HepG2 (cell line): Measurements from ENCODE around the gene POGLUT2. TPM values are rescaled to one million over a fixed set of nuclear protein-coding genes. Genes with fewer than 3 reads are reported as not detected.

Experiments used
- ATAC-seq: fragments of 200-7000 bp; cut with Tn5 transposase; 3 replicates; pipeline ENCODE4 v1.9.1; 2020; ENCODE audit warnings: mild to moderate bottlenecking, moderate library complexity
- BruUV-seq: library from RNA; stranded (reverse); fragments of 400-500 nt; replicated peaks from 2 replicates; lab custom pipeline; 2021; lab: Mats Ljungman, UMichigan
- CTCF ChIA-PET: fragments of 300-600 bp; formaldehyde crosslinking; extraction: SDS; loops from one replicate; lab custom pipeline; 2021; ENCODE audit warnings: low total read pairs, inconsistent platforms, low intra/inter-chr PET ratio; lab: Yijun Ruan, JAX
- POLR2A ChIA-PET: fragments of 350-600 bp; sonication (Branson Sonifier 250); formaldehyde crosslinking; loops from one replicate; lab custom pipeline; 2020; ENCODE audit warnings: antibody characterized with exemption, inconsistent platforms; lab: Yijun Ruan, JAX
- DNase-seq: peaks from one replicate; pipeline ENCODE4 v3.0.0-alpha.2; 2015; ENCODE audit warnings: low spot score
- FAIRE-seq: peaks from 3 replicates; lab custom pipeline; 2011; peaks lifted over from hg19 to GRCh38; lab: Jason Lieb, UNC
- H2AFZ ChIP-seq: one replicate; pipeline ENCODE4 v1.6.1; 2011; ENCODE audit warnings: low read length, inconsistent platforms
- H3K27ac ChIP-seq: fragments of 300-600 bp; 3 replicates; pipeline ENCODE4 v1.8.0; 2011; ENCODE audit warnings: mixed run types, mild to moderate bottlenecking, mixed read lengths, low read length, inconsistent platforms; ENCODE audit not compliant: insufficient read depth; ENCODE audit errors: extremely low read length
- H3K27me3 ChIP-seq, 2 experiments: fragments of 200-600 bp in 1 of 2; 2 replicates in 1 of 2; 3 replicates in 1 of 2; pipeline versions ENCODE4 v1.6.0 to v1.8.0; 2011; ENCODE audit warnings: low read length in 2 of 2, mild to moderate bottlenecking in 2 of 2, moderate library complexity in 2 of 2, inconsistent platforms in 1 of 2; ENCODE audit not compliant: insufficient read depth in 2 of 2, control insufficient read depth in 1 of 2
- H3K36me3 ChIP-seq, 2 experiments: fragments of 200-600 bp in 1 of 2; replicated peaks in 1 of 2; 2 replicates in 1 of 2; 3 replicates in 1 of 2; pipeline versions ENCODE4 v1.5.1 to v1.8.0; 2011; ENCODE audit warnings: low read length in 2 of 2, inconsistent platforms in 1 of 2; ENCODE audit not compliant: insufficient read depth in 2 of 2, control insufficient read depth in 1 of 2
- H3K4me1 ChIP-seq: 2 replicates; pipeline ENCODE4 v1.5.1; 2012; ENCODE audit warnings: low read length, inconsistent platforms; ENCODE audit not compliant: insufficient read depth
- H3K4me2 ChIP-seq: 2 replicates; pipeline ENCODE4 v1.6.0; 2011; ENCODE audit warnings: low read depth, low read length, inconsistent platforms
- H3K4me3 ChIP-seq, 3 experiments: fragments of 200-600 bp in 1 of 3; sonication (generic), shearing (Covaris generic) in 1 of 3; replicated peaks in 1 of 3; 2 replicates each; pipeline ENCODE4 v1.5.1; 2011 to 2016; ENCODE audit warnings: low read length in 3 of 3, inconsistent platforms in 2 of 3, low read depth in 2 of 3, mild to moderate bottlenecking in 2 of 3, control low read depth in 1 of 3, mixed read lengths in 1 of 3; ENCODE audit not compliant: insufficient read depth in 1 of 3
- H3K79me2 ChIP-seq: one replicate; pipeline ENCODE4 v1.6.1; 2011; ENCODE audit warnings: low read length, inconsistent platforms; ENCODE audit not compliant: insufficient read depth
- H3K9ac ChIP-seq: 2 replicates; pipeline ENCODE4 v1.6.0; 2011; ENCODE audit warnings: mild to moderate bottlenecking, low read depth, low read length, inconsistent platforms; ENCODE audit not compliant: insufficient read depth
- H3K9me3 ChIP-seq: 2 replicates; pipeline ENCODE4 v1.5.1; 2012; ENCODE audit warnings: mild to moderate bottlenecking, low read length
- H4K20me1 ChIP-seq: 2 replicates; pipeline ENCODE4 v1.6.0; 2011; ENCODE audit warnings: inconsistent platforms, mild to moderate bottlenecking, low read length, moderate library complexity; ENCODE audit not compliant: insufficient read depth
- KDM2A ChIP-seq: sonication (generic); formaldehyde crosslinking; IDR thresholded peaks from 2 replicates; pipeline ENCODE4 v1.4.0; 2020; ENCODE audit warnings: low read depth, missing genetic modification reagents, borderline replicate concordance
- MTF1 ChIP-seq: sonication (generic); formaldehyde crosslinking; IDR thresholded peaks from 2 replicates; pipeline ENCODE4 v1.5.0; 2020; ENCODE audit warnings: missing genetic modification reagents
- WIZ ChIP-seq: sonication (generic); formaldehyde crosslinking; IDR thresholded peaks from 2 replicates; pipeline ENCODE4 v1.5.1; 2020; ENCODE audit warnings: mild to moderate bottlenecking, missing genetic modification reagents
- ZFP36L1 ChIP-seq: sonication (generic); formaldehyde crosslinking; IDR thresholded peaks from 2 replicates; pipeline ENCODE4 v1.8.0; 2022; ENCODE audit warnings: mild to moderate bottlenecking, missing genetic modification reagents, moderate library complexity
- ZFX ChIP-seq: sonication (generic); formaldehyde crosslinking; IDR thresholded peaks from 2 replicates; pipeline ENCODE4 v1.4.0; 2020; ENCODE audit warnings: mild to moderate bottlenecking, low read depth, missing genetic modification reagents, moderate library complexity
- ZNF235 ChIP-seq: sonication (generic); formaldehyde crosslinking; IDR thresholded peaks from 2 replicates; pipeline ENCODE4 v1.8.1; 2023; ENCODE audit warnings: mild to moderate bottlenecking, missing genetic modification reagents, borderline replicate concordance
- ZNF614 ChIP-seq: IDR thresholded peaks from 2 replicates; pipeline ENCODE4 v1.6.1; 2018; ENCODE audit warnings: missing biosample characterization, missing genetic modification reagents, inconsistent platforms, borderline replicate concordance
- ZNF670 ChIP-seq: sonication (generic); formaldehyde crosslinking; IDR thresholded peaks from 2 replicates; pipeline ENCODE4 v1.8.0; 2022; ENCODE audit warnings: mild to moderate bottlenecking, missing genetic modification reagents, borderline replicate concordance
- ZNF749 ChIP-seq: sonication (generic); formaldehyde crosslinking; IDR thresholded peaks from 2 replicates; pipeline ENCODE4 v1.8.0; 2022; ENCODE audit warnings: mild to moderate bottlenecking, missing genetic modification reagents, moderate library complexity, borderline replicate concordance
- WGBS: methylation state at CpG from one replicate; pipeline ENCODE4 v1.1.6; 2017; ENCODE audit warnings: low lambda C conversion rate; 5-methylcytosine and 5-hydroxymethylcytosine counted together
- in situ Hi-C: cut with HindIII; loops from 2 replicates; pipeline ENCODE4 v1.10.0; 2017; ENCODE audit warnings: low pct_unique_long_range_greater_than_20kb; ENCODE audit not compliant: extremely low pct_ligation_motif_present
- intact Hi-C: fragments of 100-400 bp; cut with micrococcal nuclease; formaldehyde crosslinking; loops from one replicate; pipeline ENCODE4 v1.10.0; 2022; ENCODE audit not compliant: unreplicated experiment
- polyA plus RNA-seq, 8 experiments: library from polyadenylated mRNA; depleted of rRNA in 3 of 8; stranded (reverse) in 7 of 8; unstranded in 1 of 8; fragments of >200 nt; fragmentation: Illumina TruSeq in 4 of 8; extraction: Trizol in 4 of 8; gene quantifications; 2 replicates each; pipeline versions ENCODE4 v1.2.1 to v1.2.3, GENCODE V29; 2011 to 2016; ENCODE audit warnings: low read depth in 4 of 8, missing spikeins in 1 of 8, mixed read lengths in 1 of 8; ENCODE audit not compliant: insufficient read depth in 1 of 8
- total RNA-seq, 5 experiments: library from RNA; depleted of rRNA; stranded (reverse); fragments of >200 nt; fragmentation: Illumina TruSeq; extraction: Trizol; gene quantifications; 2 replicates each; pipeline ENCODE4 v1.2.3, GENCODE V29; 2016; ENCODE audit warnings: low read depth in 1 of 5
- TF ChIP-seq, protein P1 (sequence below): sonication (generic); formaldehyde crosslinking; IDR thresholded peaks from 2 replicates; pipeline ENCODE4 v1.9.0; 2021; ENCODE audit warnings: missing genetic modification reagents, borderline replicate concordance

The POGLUT2 gene
- total and polyA plus RNA-seq, 2 of the 13 experiments (the other 11 are each of a cell fraction or from before 2014, with no cell fraction given): 18.0 to 26.1 TPM

- TF ChIP-seq, protein P1, sequence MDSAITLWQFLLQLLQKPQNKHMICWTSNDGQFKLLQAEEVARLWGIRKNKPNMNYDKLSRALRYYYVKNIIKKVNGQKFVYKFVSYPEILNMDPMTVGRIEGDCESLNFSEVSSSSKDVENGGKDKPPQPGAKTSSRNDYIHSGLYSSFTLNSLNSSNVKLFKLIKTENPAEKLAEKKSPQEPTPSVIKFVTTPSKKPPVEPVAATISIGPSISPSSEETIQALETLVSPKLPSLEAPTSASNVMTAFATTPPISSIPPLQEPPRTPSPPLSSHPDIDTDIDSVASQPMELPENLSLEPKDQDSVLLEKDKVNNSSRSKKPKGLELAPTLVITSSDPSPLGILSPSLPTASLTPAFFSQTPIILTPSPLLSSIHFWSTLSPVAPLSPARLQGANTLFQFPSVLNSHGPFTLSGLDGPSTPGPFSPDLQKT: 0 out of 2 replicates have a peak, but pooled peaks have one; percentile 44
- peak; percentile 97 for TF ChIP-seq ZFX (CRISPR knock-in tag)
- TF ChIP-seq KDM2A (CRISPR knock-in tag): peak; percentile 100
- TF ChIP-seq ZNF235 (CRISPR knock-in tag): no peak
- TF ChIP-seq, all 625 proteins: peak for 347
Measured at GRCh38 chr13:102845630-102846260, 47.0 kb upstream of the POGLUT2 start, which contains the start of gene ERCC5 (continued).

GRCh38 chr13:102845289-102845629 lies 46.5 kb upstream of the POGLUT2 start:
- in situ Hi-C loops (loop anchor here (5.0 kb wide), 1 partner anchor 248 kb away; the partner anchor contains the start of gene TPP2), intact Hi-C loops (loop anchor here (1.0 kb wide), 1 partner anchor 249 kb away; the partner anchor contains the start of gene TPP2)
- ChIA-PET CTCF (interaction anchor here (0.9 kb wide), 1 partner anchor 119 kb away, joined by 4 read pairs; no protein-coding TSS in a partner anchor), POLR2A (interaction anchor here (0.7 to 2.1 kb wide), 7 partner anchors 9 to 266 kb away, joined by 3 to 31 read pairs (median 4); partner anchors contain the start of gene TPP2)
- peak overlapping the region; percentile 74 for H3K4me2 ChIP-seq
- WGBS: 3% methylated on average over 13 of the region's 13 CpGs
- peaks cover 0 to 4% of the 10 kb centered on the region in 2 experiments; a peak in 1 of 5 replicates for H3K36me3 ChIP-seq
- FAIRE-seq (no peak), DNase-seq (no peak), ATAC-seq (peak; percentile 45)
- peaks cover 32% of the 10 kb centered on the region for H3K79me2 ChIP-seq
- TSS peak; percentile 95 for BruUV-seq
- no peak for TF ChIP-seq ZNF614 (CRISPR knock-in tag)
- 0 out of 2 replicates have a peak, but pooled peaks have one; percentile 7 for TF ChIP-seq ZNF670
- peak; percentile 27; the same call in 1 of the 2 replicates for TF ChIP-seq ZNF749 (CRISPR knock-in tag)
- peak; percentile 28; the same call in 1 of the 2 replicates for TF ChIP-seq WIZ (CRISPR knock-in tag)
- no peak for TF ChIP-seq MTF1
- 0 out of 2 replicates have a peak, but pooled peaks have one; percentile 18 for TF ChIP-seq ZFP36L1 (CRISPR knock-in tag)
- peak overlapping the region; percentile 79 for H2AFZ ChIP-seq
- H3K4me3 ChIP-seq: peak overlapping the region; percentile 86 to 94 (median 89)
- H3K9me3 ChIP-seq: no peaks in the 10 kb centered on the region
- H4K20me1 ChIP-seq: 0 out of 2 replicates have a peak, but pooled peaks cover 3% of the 10 kb centered on the region
- H3K4me1 ChIP-seq: peaks cover 15% of the 10 kb centered on the region
- H3K9ac ChIP-seq: peak overlapping the region; percentile 86
- H3K27ac ChIP-seq: peak overlapping the region; percentile 90
- H3K27me3 ChIP-seq: no peaks in the 10 kb centered on the region; a peak in 1 of 5 replicates
